Suprapubic skin (tissue), 4 donors: Measurements from ENCODE around the gene HEXA. TPM values are rescaled to one million over a fixed set of nuclear protein-coding genes. Genes with fewer than 3 reads are reported as not detected.
A peak's percentile ranks its signal among the peaks of the same experiment; 100 is the strongest.

Experiments
- DNase-seq, 2 donors: peaks; one replicate each; pipeline ENCODE4 v3.0.0-alpha.2; 2019; ENCODE audit warnings: low spot score in 2 of 2
- H3K27ac ChIP-seq: fragments of 200-600 bp; sonication (generic); one replicate; pipeline ENCODE4 v1.5.1; 2019
- H3K27me3 ChIP-seq: fragments of 200-600 bp; sonication (generic); one replicate; pipeline ENCODE4 v1.5.1; 2019
- H3K36me3 ChIP-seq: fragments of 200-600 bp; sonication (generic); one replicate; pipeline ENCODE4 v1.5.1; 2019
- H3K4me1 ChIP-seq: fragments of 200-600 bp; sonication (generic); one replicate; pipeline ENCODE4 v1.5.1; 2019
- H3K4me3 ChIP-seq: fragments of 200-600 bp; sonication (generic); one replicate; pipeline ENCODE4 v1.5.1; 2019; ENCODE audit warnings: mild to moderate bottlenecking
- H3K9me3 ChIP-seq: fragments of 200-600 bp; sonication (generic); one replicate; pipeline ENCODE4 v1.5.1; 2019
- EP300 ChIP-seq: sonication (generic); formaldehyde crosslinking; IDR thresholded peaks from one replicate; pipeline ENCODE4 v1.6.1; 2017; ENCODE audit warnings: antibody characterized with exemption
- POLR2A ChIP-seq, 2 donors: fragments of 450-650 bp; IDR thresholded peaks; one replicate each; pipeline ENCODE4 v1.6.1; 2017; ENCODE audit warnings: antibody characterized with exemption in 2 of 2, mild to moderate bottlenecking in 2 of 2, moderate library complexity in 2 of 2
- POLR2AphosphoS5 ChIP-seq, 3 donors: sonication (generic); formaldehyde crosslinking; IDR thresholded peaks; one replicate each; pipeline ENCODE4 v1.6.1; 2017; ENCODE audit warnings: antibody characterized with exemption in 3 of 3
- WGBS: methylation state at CpG from one replicate; pipeline ENCODE4 v1.1.5; 2018; 5-methylcytosine and 5-hydroxymethylcytosine counted together
- total RNA-seq, 4 donors: library from RNA; depleted of rRNA; stranded (reverse); fragments of >200 nt; gene quantifications; one replicate each; pipeline ENCODE4 v1.1.0, GENCODE V29; 2016
- TF ChIP-seq, protein P1 (sequence below), 2 donors: fragments of 200-600 bp in 1 of 2; fragments of 450-650 bp in 1 of 2; sonication (generic) in 1 of 2; IDR thresholded peaks; one replicate each; pipeline ENCODE4 v1.5.1; 2016 to 2019; ENCODE audit warnings: antibody characterized with exemption in 2 of 2, mild to moderate bottlenecking in 1 of 2, moderate library complexity in 1 of 2

HEXA gene
- total RNA-seq, 4 donors from 2014 or later: 34.8 to 60.2 (median 45.8) TPM

DNA sequence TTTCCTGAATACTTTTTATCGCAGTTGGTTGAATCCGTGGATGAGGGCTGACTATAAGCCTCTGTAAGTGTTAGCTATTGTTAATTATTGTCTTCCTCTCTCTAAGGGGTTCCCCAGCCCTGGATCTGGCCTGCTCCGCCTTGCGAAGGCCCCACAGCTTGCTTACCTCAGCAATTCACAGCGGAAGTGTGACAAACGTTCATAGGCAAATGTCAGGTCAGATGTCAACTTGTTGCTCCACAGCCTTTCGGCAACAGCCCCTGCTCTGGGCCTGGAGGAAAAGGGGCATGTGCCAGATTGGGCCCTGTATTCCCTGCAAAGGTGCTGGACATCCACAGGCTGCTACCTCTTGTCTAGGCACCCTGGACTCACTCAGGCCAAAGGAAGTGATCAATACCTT is 30.5 kb downstream of the HEXA start:
- H3K27ac ChIP-seq: no peak overlapping the region
- WGBS: 83% methylated on average over 7 of the region's 7 CpGs
- H3K9me3 ChIP-seq: no peaks in the 10 kb centered on the region
- H3K36me3 ChIP-seq: peaks cover 75% of the 10 kb centered on the region
- H3K4me1 ChIP-seq: no peaks in the 10 kb centered on the region
- no peak overlapping the region for H3K4me3 ChIP-seq
- TF ChIP-seq EP300 (no peak), POLR2A (IDR thresholded peaks at IDR 0.05) (no peak), POLR2AphosphoS5 (IDR thresholded peaks at IDR 0.05) (no peak)
- TF ChIP-seq, protein P1, sequence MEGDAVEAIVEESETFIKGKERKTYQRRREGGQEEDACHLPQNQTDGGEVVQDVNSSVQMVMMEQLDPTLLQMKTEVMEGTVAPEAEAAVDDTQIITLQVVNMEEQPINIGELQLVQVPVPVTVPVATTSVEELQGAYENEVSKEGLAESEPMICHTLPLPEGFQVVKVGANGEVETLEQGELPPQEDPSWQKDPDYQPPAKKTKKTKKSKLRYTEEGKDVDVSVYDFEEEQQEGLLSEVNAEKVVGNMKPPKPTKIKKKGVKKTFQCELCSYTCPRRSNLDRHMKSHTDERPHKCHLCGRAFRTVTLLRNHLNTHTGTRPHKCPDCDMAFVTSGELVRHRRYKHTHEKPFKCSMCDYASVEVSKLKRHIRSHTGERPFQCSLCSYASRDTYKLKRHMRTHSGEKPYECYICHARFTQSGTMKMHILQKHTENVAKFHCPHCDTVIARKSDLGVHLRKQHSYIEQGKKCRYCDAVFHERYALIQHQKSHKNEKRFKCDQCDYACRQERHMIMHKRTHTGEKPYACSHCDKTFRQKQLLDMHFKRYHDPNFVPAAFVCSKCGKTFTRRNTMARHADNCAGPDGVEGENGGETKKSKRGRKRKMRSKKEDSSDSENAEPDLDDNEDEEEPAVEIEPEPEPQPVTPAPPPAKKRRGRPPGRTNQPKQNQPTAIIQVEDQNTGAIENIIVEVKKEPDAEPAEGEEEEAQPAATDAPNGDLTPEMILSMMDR (IDR thresholded peaks at IDR 0.05): no peak
- H3K27me3 ChIP-seq: no peaks in the 10 kb centered on the region
- no peak for DNase-seq

DNA sequence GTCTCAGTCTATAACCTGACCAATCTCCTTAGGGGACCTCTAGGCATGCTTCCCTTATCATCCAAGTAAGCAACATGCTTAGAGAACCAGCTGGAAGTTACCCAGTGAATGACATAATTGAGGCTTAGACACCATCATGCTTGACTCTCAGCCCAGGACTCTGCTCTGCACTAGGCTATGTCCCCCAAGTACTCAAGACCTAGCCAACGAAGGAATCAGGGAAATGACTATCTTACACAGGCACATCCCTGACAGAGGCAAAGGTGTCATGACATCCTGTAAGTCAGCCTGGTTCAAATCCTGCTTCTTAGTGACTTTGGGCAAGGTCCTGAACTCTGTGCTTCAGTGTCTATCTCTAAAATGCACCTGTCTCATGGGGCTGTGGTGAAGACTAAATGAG is 31.2 kb downstream of the HEXA start:
- Histone ChIP-seq H3K9me3 (no peaks in the 10 kb centered on the region), H3K36me3 (peaks cover 69% of the 10 kb centered on the region), H3K27me3 (no peaks in the 10 kb centered on the region), H3K4me3 (no peak overlapping the region), H3K27ac (no peak overlapping the region), H3K4me1 (no peaks in the 10 kb centered on the region)
- DNase-seq: no peak
- 20% methylated on average over 1 of the region's 1 CpG for WGBS
- TF ChIP-seq, protein P1 (IDR thresholded peaks at IDR 0.05): no peak
- TF ChIP-seq POLR2AphosphoS5 (IDR thresholded peaks at IDR 0.05): no peak
- TF ChIP-seq EP300: no peak
- TF ChIP-seq POLR2A (IDR thresholded peaks at IDR 0.05): no peak

DNA sequence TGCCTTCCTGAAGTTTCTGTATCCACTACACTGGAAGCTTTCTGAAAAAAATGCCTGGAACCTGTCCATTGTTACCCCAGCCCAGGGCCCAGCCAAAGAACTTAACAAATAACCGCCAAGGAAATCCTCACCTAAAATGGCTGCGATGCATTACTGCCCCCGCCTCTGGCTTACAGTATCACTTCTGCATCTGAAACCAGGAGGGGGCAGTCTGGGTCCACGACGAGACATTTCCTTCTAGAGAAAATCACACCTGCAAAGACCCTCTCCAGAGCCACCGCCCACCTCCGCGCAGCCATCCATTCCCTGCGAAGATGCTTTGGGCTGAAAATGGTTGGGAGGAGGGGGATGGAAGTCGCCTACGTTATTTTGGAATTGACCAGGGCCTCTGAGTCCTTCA is 33.4 kb downstream of the HEXA start:
- WGBS: 82% methylated on average over 11 of the region's 11 CpGs
- H3K4me1 ChIP-seq: no peaks in the 10 kb centered on the region
- no peaks in the 10 kb centered on the region for H3K27me3 ChIP-seq
- H3K27ac ChIP-seq: no peak overlapping the region
- peaks cover 49% of the 10 kb centered on the region for H3K36me3 ChIP-seq
- TF ChIP-seq, protein P1 (IDR thresholded peaks at IDR 0.05): no peak
- TF ChIP-seq EP300: no peak
- no peak for TF ChIP-seq POLR2A (IDR thresholded peaks at IDR 0.05)
- no peak for TF ChIP-seq POLR2AphosphoS5 (IDR thresholded peaks at IDR 0.05)
- no peaks in the 10 kb centered on the region for H3K9me3 ChIP-seq
- no peak for DNase-seq
- H3K4me3 ChIP-seq: no peak overlapping the region

DNA sequence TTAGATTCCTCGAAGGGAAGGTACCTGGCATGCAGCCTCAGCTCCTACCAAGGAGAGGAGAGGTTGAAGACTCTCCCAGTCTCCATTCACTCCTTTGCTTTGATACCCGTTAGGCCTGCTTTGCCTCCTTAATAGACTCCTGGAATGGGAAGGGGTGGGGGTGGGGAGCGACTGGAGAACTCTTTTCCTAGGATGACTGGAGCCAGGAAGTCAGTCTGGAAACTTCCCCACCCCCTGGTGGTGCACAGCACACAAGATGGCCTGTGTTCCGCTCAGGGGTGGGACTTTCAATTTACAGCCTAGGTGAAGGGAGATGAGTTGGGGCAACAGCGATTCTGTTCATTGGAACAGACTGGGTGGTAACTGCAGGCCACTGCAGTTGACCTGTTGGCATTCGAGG is 34.5 kb downstream of the HEXA start:
- WGBS: 74% methylated on average over 6 of the region's 6 CpGs
- Histone ChIP-seq H3K9me3 (no peaks in the 10 kb centered on the region), H3K4me3 (no peak overlapping the region), H3K4me1 (no peaks in the 10 kb centered on the region), H3K36me3 (peaks cover 39% of the 10 kb centered on the region), H3K27ac (no peak overlapping the region), H3K27me3 (no peaks in the 10 kb centered on the region)
- DNase-seq: no peak
- TF ChIP-seq EP300 (no peak), POLR2AphosphoS5 (IDR thresholded peaks at IDR 0.05) (no peak), POLR2A (IDR thresholded peaks at IDR 0.05) (no peak)
- TF ChIP-seq, protein P1 (IDR thresholded peaks at IDR 0.05): no peak

DNA sequence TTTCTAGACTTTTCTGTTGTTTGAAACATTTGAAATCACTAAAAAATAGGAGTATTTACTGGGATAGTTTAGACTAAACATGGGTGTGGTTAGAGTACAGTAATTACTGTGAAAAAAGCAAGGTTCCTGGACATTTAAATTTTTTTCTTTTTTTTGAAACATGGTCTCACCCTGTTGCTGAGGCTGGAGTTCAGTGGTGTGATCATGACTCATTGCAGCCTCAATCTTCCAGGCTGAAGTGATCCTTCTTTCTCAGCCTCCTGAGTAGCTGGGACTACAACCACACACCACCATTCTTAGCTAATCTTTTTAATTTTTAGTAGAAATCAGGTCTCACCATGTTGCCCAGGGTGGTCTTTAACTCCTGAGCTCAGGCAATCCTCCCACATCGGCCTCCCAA is 35.4 kb downstream of the HEXA start:
- Histone ChIP-seq H3K27ac (peak overlapping the region; percentile 15), H3K4me1 (no peaks in the 10 kb centered on the region), H3K4me3 (no peak overlapping the region), H3K9me3 (no peaks in the 10 kb centered on the region), H3K36me3 (peaks cover 29% of the 10 kb centered on the region), H3K27me3 (no peaks in the 10 kb centered on the region)
- TF ChIP-seq, protein P1 (IDR thresholded peaks at IDR 0.05): no peak
- TF ChIP-seq POLR2AphosphoS5 (IDR thresholded peaks at IDR 0.05): no peak
- TF ChIP-seq POLR2A (IDR thresholded peaks at IDR 0.05): no peak
- TF ChIP-seq EP300: no peak
- no peak for DNase-seq
- 100% methylated on average over 1 of the region's 1 CpG for WGBS
